ENCODE results near the gene SPHK1.

The SPHK1 gene

DNA sequence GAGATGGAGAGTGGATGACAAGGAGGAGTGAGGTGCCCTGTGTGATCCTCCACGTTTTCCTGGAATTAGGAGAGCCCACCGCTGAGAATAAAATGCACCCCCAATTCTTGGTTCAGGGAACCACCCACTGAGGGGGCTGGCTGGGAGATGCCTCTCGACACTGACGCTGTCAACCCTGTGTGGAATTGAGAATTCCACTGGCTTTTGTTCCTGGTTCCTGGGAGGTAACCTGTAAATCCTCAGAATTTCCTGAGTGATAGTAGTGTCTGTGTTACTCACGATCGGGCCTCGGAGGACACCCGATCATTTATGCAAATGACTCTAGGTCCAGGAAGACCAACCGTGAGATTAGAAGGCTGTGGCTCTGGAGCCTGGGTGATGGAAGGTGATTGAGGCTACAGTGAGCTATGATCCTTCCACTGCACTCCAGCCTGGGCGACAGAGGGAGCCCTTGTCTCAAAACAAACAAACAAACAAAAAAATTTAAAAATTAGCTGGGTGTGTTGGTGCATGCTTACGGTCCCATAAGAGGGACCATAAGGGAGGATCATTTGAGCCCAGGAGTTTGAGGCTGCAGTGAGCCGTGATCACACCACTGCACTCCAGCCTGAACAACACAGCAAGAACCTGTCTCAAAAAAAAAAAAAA, 19.0 kb upstream of the SPHK1 start:
- no peak for DNase-seq

DNA sequence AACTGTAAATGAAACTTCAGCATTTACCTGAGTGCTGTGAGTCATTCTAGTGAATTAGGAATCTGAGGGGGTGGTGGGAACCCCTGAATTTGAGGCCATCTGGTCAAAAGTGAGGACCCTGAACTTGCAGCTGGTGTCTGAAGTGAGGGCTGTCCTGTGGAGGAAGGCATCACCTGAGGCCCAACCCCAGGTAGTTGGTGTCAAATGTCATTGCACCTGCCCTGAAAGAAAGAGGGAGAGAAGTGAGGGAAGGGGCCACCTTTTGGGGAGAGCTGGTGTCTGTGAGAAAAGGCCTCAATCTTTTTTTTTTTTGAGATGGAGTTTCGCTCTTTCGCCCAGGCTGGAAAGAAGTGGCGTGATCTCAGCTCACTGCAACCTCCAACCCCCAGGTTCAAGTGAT, 18.2 kb upstream of the SPHK1 start:
- DNase-seq, result no peak

DNA sequence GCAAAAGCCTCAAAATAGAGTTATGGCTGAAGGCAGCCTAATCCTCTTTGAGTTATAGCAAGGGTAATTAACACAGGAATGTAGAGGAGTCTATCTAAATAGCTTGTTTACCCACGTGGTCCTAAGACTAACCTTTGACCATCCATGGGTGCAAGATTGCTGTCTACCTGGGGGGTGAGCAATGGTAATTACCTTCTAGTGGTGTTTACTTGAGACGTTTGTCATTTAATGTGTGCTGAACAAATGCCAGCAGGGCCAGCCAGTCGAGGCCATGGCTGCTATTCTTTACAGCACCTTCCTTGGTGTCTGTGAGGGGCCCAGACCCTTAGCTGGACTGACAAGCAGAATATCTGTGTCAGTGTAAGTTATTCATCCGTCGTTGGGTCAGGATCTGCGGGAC, 16.8 kb upstream of the SPHK1 start:
- no peak for DNase-seq

DNA sequence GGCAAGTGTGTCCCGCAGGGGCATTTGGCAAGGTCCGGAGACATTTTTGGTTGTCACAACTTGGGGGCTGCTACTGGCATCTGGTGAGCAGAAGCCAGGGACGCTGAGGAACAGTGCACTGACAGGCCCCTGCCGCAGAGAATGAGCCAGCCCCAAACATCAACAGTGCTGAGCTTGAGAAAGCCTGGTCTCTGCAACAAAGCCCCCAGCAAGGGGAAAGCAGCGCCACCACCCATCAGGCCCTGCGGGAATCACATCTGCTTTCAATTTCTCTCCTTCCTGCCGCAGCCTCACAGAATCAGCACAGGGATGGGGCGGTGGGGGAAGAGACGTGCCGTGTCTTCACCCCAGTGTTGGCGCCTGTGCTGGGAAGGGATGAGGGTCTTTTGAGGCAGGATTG, 15.9 kb upstream of the SPHK1 start:
- peak; percentile 56 for DNase-seq

DNA sequence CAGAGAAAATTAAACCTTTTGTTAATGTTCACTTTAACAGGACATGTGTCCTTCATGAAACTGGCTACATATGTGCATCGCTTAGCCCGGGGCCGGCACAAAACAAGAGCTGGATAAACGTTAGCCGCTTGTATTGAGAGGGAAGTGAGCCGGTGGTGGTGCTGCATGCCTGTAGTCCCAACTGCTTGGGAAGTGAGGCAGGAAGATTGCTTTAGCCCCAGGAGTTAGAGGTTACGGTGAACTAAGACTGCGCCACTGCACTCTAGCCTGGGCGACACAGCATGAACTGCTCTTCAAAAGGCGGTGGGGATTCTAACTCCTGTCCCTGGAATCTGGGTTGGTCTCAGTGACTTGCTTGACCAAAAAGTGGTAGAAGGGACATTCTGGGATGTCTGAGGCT, 15.0 kb upstream of the SPHK1 start:
- no peak for DNase-seq

DNA sequence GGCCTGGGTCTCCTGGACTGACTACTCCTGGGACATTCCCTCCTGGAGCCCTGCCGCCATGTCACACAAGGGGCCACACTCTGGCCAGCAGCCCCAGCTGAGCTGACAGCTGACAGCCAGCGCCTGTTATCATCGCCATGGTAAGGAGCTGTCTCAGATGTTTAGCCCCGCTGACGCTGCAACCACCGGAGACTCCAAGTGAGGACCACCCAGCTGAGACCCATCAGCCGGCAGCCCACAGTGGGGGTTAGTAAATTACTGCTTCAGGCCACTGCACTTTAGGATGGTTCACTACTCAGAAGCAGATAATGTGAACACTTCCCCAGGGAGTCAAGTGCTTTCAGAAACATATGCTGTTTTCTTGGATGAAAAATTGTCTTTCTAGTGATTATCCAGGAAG, 14.6 kb upstream of the SPHK1 start:
- DNase-seq, result peak; percentile 84

DNA sequence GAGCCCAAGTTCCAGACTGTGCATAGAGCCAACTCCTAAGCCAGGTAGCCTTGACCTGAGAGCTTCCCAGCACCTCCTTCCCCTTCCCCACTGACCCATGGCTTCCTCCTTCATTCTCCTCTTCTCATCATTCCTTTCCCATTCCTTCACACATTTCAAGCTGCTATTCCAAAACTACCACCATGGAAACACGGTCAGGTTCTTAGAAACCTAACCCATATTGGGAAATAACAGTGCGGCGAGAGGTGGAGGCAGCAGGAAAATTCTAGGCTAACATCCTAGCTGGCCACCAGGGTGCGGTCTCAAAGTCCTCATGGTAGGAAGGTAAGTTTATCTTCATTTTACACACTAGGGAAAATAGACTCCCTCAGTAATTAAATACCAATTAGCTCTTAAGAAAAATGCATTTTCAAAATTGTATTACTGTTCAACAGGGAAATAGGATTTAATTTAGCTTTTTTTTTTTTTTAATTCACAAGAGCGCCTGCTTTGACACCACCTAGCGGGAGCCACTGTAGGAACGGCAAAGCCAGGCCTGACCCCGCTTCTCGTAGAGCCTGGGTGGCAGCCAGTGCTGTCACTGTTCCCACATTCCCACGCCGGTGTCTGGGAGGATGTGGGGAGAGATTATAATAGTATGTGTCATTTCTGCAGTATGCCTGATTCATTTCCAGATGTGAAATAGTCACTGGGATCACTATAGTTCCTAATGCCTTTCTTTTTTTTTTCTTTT, 14.0 kb upstream of the SPHK1 start:
- peak; percentile 52 for DNase-seq

DNA sequence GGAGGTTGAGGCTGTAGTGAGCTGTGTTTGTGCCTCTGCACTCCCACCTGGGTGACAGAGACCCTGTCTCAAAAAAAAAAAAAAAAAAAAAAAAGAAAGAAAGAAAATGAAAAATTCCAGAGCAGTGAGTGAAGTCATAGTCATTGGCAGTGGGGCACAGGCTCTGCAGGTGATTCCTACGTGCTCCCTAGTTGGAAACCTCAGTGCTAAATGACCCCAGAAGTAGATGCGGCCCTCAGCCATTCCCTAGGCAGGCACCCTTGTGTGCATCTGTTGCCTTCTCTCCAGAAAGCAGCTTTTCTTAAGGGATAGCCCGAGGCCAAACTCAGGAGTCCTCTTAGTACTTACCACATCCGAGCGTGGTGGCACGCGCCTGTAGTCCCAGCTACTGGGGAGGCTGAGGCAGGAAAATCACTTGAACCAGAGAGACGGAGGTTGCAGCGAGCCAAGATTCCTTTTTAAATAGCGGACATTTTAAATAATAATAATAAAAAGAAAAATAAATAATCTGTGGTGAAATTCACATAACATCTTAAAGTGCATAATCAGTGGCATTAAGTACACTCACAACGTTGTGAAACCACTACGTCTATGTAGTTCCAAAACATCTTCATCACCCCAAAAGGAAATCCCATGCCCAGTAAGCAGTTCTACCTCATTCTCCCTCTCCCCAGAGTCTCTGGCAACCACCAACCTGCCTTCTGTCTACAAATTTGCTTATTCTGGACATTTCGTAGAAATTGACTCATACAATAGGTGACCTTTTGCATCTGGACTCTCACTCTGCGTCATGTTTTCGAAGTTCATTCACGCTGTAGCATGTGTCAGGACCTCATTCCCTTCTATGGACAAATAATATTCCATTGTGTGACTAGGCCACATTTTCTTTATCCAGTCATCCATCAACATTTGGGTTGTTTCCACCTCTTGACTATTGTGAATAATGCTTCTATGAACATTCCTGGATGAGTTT, 12.5 kb upstream of the SPHK1 start:
- no peak for DNase-seq

DNA sequence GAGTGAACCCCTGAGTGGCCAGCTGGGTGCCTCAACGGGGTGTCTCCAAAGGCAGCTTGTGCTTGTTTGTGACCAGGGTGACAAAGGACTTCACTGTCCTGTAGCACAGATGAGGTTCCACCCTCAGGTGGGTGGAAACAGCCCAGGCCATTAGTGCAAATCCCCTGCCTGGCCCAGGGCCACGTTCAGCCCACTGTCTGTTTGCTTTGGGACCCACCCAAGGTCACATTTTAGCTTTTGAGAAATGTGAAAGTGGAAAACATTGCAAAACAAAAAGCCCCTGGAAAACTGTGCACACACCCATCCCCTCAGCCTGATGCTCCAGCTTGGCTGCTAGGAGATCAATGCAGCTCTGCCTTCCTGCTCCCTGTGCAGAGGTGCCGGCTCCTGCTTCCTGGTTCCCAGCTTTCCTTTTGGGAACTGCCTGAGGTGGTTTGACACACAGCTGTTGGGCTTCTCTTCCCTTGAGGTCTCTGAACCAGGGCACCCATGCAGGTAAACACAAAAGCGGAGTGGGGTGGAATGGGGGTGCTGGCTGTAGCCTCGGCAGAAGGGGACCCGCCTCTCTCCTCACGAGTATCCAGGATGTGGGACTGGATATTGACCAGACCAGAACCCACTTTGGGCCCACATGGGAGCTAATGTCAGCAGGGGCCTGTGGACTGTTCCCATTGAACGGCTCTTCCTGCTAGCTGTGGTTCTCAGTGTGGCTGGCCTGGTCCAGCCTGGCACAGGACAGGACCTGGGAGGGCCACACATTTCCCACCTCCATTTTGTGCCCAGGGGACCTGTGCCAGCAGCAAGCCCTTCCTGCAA, 7.9 kb upstream of the SPHK1 start:
- peak; percentile 25 for DNase-seq

DNA sequence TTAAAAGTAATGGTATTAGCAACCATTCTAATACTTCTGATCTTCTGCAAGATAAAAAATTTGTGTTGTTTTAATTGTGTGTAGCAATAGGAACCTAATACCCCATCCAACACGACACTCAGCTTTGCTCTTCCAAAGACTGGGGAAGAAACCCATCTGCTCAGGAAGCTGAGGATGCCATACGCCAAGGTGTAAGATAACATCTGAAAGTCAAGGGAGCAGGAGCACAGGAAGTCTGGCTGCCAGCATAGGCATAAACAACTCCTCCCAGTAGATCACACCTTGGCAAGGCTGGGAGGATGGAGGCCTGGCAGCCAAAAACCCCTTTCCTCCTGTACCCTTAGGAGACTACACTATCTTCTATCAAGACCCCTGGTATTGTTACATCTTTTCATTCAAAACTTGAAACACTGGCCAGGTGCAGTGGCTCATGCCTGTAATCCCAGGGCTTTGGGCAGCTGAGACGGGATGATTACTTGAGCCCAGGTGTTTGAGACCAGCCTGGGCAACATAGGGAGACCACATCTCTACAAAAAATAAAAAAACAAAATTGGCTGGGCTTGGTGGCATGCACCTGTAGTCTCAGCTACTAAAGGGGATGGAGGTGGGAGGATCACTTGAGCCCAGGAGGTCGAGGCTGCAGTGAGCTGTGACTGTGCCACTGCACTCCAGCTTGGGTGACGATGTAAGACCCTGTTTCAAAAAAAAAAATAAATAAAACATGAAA, 5.7 kb upstream of the SPHK1 start:
- no peak for DNase-seq

DNA sequence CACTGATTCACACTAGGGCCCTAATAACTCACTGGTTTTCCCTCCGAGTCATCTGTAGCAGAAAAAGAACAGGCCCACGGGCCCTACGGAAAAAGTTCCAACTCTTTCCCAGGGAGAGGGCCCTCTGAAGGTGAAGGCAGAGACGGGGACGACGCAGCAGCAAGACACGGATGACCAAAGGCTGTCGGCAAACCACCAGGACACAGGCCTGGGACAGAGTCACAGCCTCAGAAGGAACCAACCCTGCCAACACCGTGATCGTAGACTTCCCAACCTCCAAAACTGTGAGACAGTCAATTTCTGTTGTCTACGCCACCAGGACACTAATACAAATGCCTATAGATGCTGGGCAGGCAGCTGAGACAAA, 5.2 kb upstream of the SPHK1 start:
- DNase-seq, result no peak

DNA sequence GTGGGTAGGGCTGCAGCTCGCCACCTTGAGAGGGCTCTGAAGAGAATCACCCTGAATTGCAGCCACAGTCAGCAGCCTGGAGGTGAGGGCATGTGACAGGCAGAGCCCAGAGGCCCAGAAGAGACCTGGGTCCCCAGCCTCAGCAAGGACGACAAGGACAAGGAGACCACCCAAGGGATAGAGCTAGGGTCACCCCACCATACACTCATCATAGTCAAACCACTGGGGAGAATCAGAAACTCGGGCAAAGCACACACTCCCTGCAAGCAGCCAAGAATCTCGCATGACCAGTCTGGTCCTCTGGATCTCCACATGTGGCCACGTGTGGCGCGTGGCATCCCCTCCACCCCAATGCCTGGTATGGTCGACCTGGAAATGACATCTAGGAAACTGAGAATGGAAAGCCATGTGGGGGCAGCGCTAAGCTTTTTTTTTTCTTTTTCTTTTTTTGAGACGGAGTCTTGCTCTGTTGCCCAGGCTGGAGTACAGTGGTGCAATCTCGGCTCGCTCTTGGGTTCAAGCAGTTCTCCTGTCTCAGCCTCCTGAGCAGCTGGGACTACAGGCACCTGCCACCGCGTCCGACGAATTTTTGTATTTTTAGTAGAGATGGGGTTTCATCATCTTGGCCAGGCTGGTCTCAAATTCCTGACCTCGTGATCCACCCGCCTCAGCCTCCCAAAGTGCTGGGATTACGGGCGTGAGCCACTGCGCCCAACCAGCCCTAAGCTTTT, 4.6 kb upstream of the SPHK1 start:
- no peak for DNase-seq

DNA sequence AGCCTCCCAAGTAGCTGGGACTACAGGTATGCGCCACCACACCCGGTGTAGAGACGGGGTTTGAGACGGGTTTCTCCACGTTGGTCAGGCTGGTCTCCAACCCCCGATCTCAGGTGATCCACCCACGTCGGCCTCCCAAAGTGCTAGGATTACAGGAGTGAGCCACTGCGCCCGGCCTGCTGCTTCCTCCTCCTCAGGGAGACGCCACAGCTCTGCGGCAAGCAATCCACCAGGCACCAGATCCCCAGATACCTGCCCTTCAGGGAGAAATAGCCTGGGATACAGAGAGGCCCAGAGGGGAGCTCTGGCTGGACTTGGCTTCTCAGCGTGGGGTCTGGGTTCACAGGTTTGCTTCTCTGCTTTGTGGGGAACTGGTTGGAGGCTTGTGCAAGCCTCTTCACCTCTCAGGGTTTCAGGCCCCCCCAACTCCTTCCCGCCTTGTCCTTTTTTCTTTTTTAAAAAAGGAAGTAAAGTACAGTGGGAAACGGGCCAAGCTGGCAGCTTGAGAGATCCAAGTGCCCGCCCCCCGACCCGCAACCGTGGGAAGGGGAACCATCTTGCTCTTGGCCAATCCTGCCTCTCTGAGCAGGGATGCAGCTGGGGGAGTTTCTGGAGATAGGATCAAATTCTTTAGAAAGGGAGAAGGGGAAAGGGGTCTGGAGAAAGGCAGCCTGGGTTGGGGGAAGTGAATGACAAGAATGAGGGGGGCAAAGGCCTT, 2.6 kb upstream of the SPHK1 start:
- peak; percentile 45 for DNase-seq

DNA sequence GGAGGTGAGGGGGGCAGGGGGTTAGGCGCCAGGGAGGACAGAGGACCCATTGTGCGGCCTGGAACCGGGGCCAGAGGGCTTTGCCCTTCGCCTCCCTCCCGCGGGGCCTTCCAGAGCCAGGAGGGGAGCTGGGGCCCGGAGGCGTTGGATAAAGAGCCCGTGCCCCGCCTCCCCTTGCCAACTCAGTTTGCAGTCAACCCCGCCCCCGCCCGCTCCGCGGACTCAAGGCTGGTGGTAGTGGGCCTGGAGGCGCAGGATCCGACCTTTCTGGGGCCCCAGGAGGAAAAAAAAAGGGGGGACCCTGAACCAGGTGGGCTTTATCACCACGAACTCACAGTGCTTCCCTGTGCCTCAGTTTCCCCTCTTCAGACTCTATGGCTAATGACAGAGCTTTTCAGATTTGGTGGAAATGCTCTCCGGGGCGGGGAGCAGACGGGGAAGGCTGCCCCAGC, 2.0 kb upstream of the SPHK1 start:
- peak; percentile 76 for DNase-seq

DNA sequence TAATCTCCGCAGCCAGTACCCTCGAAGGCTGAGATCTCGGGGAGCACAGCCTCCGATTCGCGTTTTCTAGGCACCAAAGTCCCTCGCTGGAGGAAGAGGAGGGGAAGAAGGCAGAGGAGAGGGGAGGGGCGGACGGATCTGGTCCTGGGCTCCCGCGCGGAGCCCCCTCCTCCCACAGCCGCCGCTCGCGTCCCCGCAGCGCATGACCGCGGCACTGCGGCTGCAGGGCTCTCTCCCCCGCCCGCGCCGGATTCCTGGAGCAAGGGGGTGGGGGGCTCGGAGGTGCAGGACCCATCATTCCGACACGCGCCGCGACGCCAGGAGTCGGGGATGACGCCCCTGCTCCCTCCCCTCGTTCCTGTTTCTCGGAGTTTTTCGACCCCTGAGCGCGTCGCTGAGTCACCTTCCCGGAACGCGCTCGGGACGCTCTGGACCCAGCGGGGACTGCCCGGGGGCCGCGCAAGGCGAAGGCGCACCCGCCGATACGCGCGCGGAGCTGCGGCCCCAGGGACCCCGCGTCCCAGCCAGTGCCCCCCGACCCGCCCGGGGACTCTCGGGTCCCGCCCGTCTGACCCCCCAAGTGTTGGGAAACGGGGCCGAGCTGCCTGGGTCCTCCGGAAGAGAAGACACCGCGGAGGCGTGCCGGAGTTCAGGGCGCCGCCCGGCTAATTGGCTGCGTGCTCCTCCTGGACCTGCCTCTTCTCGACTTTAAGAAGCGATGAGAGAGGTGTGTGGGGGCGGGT, 1.4 kb upstream of the SPHK1 start:
- DNase-seq, result peak; percentile 83

DNA sequence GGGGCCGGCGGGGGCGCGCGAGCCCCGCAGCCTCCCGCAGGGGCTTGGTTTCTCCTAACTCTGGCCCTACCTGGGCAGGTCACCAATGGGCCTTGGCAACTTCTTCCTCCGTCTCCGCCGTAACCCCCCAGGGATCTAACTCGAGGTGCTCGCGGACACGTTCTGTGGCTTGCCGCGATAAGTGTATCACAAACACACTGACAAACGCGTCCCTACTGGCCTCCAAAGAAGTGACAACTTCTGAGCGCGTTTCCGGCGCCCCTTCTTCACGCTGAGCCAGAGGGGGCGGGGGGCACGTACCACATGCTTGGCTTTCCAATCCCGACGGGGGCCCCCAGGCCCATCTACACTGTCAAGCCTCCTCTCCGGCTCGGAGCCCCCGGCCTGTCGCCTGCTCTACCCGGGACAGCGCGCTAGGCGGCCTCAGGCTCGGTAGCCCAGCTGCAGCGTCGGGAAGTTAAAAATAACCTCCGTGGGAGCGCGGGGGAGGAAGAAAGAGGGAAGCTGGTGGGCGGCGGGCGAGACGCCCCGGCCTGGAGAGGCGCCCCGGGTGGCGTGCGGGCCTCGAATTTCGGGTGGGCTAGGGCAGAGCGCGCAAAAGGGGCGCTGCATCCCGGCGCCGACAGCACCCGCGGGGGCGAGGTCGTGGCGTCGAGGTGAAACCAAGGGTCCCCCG, 725 bp upstream of the SPHK1 start:
- DNase-seq, result peak; percentile 85

DNA sequence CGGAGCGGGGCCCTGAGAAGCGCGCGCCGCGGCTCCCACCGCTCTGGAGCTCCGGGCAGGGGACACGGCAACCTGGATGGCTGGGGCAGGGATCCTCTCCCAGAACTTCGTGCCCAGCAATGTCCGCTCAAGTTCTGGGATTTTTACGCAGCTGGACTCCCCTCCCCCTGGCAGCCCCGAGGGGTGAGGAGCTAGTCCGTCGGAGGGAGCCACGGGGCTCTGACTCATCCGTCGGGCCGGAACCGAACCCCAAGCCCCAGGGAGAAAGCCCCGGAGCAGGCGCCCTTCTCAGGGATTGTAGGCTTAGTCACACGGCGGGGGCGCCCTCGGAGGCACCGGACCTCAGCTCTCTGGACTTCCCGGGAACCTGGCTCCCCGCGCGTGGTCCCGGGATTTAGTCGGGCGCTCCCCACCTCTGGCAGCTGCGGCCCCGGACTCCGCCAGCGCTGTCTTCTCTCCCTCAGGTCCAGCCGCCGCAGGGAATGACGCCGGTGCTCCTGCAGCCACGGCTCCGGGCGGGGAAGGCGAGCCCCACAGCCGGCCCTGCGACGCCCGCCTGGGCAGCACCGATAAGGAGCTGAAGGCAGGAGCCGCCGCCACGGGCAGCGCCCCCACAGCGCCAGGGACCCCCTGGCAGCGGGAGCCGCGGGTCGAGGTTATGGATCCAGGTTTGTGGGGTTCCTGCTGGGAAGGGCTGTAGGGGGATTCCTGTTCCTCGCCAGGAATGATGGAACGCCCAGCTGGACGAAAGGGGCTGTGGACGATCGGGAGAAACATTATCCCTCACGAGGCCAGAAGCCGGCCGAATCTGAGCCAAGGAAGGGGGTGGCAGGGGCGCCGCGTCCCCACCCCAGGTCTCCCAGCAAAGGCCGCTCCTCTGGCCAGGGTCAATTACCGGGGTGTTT, 830 bp downstream of the SPHK1 start:
- peak; percentile 73 for DNase-seq
